ENCODE measurements around the gene MRE11.

The MRE11 gene

GRCh38 chr11:94469416-94469815 lies 24.2 kb downstream of the MRE11 start:
- TF ChIP-seq CTCF (conservative IDR thresholded peaks at IDR 0.05) (no peak), ZFX (IDR thresholded peaks at IDR 0.05) (no peak)
- H3K27ac ChIP-seq: no peak overlapping the region

- no peak for TF ChIP-seq CTCF (conservative IDR thresholded peaks at IDR 0.05)
- no peak for TF ChIP-seq ZFX (IDR thresholded peaks at IDR 0.05)
- H3K27ac ChIP-seq: no peak overlapping the region
Observed at GRCh38 chr11:94459576-94459975, 34.1 kb downstream of the MRE11 start.

- H3K27ac ChIP-seq: no peak overlapping the region
Observed at GRCh38 chr11:94457118-94458029, 36.3 kb downstream of the MRE11 start.

GRCh38 chr11:94455861-94456260 lies 37.8 kb downstream of the MRE11 start:
- H3K27ac ChIP-seq: no peak overlapping the region
- TF ChIP-seq ZFX (IDR thresholded peaks at IDR 0.05) (no peak), CTCF (conservative IDR thresholded peaks at IDR 0.05) (no peak)

More at GRCh38 chr11:94457118-94458029, 36.3 kb downstream of the MRE11 start:
- TF ChIP-seq ZFX (IDR thresholded peaks at IDR 0.05) (no peak), CTCF (conservative IDR thresholded peaks at IDR 0.05) (no peak)

- TF ChIP-seq CTCF (conservative IDR thresholded peaks at IDR 0.05): no peak
- TF ChIP-seq ZFX (IDR thresholded peaks at IDR 0.05): no peak
- H3K27ac ChIP-seq: no peak overlapping the region
Observed at GRCh38 chr11:94454301-94454700, 39.3 kb downstream of the MRE11 start.

GRCh38 chr11:94452988-94453387 lies 40.7 kb downstream of the MRE11 start:
- TF ChIP-seq ZFX (IDR thresholded peaks at IDR 0.05): no peak
- no peak overlapping the region for H3K27ac ChIP-seq

GRCh38 chr11:94450048-94450447 lies 43.6 kb downstream of the MRE11 start:
- no peak overlapping the region for H3K27ac ChIP-seq
- TF ChIP-seq ZFX (IDR thresholded peaks at IDR 0.05): no peak
- TF ChIP-seq CTCF (conservative IDR thresholded peaks at IDR 0.05): no peak

GRCh38 chr11:94449437-94449836 lies 44.2 kb downstream of the MRE11 start:
- H3K27ac ChIP-seq: no peak overlapping the region
- TF ChIP-seq ZFX (IDR thresholded peaks at IDR 0.05): no peak
- no peak for TF ChIP-seq CTCF (conservative IDR thresholded peaks at IDR 0.05)

Measured in C4-2B (cell line).